ENCODE results near the gene NACC2.

The NACC2 gene

DNA sequence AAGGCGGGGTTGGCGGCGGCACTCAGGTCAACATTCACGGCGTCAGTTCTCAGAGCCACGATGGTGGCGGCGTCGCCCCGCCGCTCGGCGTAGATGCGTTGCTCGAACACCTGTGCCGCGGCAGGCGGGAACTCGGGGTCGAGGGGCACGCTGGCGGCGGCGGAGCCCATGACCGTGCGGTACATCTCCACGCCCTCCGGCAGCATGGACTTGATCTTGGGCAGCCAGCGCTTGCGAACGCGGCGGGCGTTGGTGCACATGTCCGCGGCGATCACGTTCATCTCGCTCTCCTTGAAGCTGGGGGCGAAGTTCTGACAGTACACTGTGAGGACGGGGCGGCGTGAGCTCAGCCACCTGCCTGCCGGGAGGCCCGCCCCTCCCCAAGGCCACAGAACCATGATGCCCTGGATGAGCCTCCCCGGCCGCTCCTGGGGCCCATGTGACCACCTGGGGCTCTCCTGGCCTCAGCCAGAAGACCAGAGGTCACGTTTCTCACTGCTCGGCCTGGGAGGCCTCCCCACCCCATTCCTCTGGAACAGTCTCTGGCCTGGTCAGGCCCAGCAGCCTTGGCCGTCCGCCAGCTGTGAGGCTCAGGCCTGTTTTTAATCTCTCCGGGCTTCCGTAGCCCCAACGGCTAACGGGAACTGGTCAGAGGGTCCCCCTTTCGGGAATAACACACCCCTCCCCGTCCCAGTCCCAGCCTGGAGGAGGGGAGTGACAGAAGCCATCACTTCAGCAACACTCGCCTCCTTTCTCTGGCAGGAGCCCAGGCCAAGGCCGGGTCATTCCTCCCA, 83.2 kb downstream of the NACC2 start:
- no peak for DNase-seq (ENCODE audit: low read depth)

DNA sequence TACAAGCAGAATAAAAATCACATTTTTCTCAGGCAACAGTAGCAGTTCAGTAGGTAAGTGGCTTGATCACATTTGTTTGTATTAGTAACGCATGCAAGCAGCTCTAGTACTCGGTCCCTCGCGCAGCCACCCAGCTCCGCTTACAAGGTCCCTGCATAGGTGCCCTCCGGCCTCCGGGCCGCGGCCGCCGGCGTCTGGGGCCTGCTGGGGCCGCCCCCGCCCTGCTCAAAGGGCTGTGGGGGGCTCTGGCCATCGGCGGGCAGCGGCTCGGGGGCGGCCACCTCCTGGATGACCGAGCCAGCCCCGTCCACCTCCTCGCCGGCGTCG, 83.8 kb downstream of the NACC2 start:
- DNase-seq (ENCODE audit: low read depth) = no peak

GRCh38 chr9:136010615-136011361, 84.3 kb downstream of the NACC2 start:
- DNase-seq (ENCODE audit: low read depth) = no peak

DNA sequence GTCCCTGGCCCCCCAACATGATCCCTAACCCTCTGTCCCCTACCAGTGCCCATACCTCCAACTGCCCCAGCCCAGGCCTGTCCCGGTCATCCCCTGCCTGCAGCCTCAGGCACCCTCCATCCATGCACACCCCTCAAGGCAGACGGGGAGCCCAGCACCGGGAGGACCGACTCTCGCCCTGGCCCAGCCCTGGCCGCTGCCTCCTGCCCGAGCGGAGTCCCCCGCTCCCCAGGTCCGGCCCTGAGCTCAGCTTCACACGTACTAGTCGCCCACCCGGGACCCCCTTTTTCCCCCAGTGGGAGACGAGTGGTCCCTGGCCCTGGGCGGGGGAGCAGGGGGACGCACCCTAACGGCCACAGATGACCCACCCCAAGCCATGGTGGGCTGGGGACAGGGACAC, 84.9 kb downstream of the NACC2 start:
- no peak for DNase-seq (ENCODE audit: low read depth)

GRCh38 chr9:136009516-136009915, 85.6 kb downstream of the NACC2 start:
- no peak for DNase-seq (ENCODE audit: low read depth)

DNA sequence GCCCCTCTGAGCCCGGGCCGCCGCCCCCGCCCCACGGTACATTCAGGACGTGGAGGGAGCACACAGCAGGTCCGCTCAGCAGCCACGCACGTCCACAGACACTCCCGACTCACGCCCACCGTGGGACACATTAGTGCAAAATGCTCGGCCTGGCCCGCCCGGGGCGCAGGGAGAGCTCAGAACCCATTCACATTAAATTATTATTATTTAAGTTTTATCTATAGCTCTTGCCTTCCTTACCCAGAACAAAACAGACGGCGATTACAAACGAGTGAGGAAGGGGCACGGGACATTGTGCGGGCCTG, 86.4 kb downstream of the NACC2 start:
- DNase-seq (ENCODE audit: low read depth) = no peak

DNA sequence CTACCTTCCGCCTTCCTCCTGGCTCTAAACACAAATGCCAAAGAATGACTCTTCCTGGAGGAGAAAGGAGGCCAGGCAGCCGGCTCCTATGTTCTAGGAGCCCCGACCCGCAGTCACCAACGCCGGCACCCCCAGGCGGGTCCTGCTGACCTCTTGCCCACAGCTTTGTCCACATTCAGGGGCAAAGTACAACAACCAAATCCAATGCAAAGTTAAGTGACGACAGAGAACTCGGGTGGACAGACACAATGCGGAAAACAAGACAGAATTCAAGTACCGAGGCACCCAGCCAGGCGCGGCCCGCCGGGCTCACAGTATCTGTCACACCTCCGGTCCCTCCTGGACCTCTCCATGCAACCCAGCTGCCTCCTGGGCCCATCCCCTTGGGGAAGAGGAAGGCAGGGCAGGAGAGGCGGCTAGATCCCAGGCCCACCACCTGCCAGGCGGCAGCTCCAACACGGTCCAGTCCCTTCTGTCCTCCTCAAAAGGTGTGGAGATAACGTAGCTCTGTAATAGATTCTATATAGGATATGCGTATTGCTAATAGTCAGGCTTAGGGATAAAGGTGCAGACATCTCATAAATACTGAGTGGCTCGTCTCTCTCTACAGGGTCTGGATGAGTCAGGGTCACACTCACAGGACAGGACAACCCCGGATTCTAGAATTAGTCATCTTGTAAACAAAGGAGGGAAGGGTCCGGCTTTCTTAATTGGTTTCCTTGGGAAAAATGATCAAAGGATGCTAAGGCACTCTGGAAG, 87.0 kb downstream of the NACC2 start:
- DNase-seq (ENCODE audit: low read depth) = no peak

DNA sequence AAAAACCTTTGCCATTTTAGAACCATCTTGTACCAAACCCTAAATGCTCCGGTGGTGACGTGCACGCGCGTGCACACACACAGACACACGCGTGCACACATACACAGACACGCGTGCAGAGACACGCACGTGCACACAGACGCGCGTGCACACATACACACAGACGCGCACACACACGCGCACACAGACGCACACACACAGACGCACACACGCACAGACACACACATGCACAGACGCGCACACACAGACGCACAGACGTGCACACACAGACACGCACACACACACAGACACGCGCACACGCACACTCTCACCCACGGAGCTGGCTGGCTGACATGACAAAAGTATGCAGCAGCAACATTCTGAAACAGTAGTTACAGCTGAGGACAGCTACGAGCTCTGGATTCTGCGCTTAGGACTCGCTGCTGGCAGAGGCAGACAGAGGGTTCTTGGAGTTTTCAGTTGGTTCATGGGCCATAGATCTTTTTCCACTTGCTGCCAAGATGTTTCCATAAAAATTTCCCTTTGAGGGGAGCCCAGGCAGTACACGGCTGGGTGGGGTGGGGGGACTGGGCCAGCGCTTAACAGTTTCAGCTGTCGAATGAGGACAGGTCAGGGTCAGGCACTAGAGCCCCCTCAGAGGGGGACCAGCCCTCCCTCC, 87.7 kb downstream of the NACC2 start:
- DNase-seq (ENCODE audit: low read depth) = no peak

DNA sequence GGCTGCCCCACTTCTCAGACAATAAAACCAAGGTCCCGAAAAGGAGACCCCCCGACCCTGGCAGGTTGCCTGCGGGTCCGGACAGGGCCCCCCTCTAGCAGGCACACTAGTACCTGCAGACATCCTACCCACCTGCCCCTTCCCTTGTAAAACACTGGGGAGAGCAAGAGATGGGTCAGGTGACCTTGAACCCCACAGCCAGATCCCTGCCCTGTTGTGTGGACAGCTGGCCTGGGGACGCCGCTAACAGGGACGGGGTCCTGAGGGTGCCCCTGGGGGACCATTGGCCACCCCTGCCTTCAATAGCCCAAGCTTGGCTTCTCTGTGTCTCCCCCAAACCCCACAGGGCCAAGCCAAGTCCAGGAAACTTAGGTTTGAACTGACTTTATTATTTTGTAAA, 88.9 kb downstream of the NACC2 start:
- no peak for DNase-seq (ENCODE audit: low read depth)

DNA sequence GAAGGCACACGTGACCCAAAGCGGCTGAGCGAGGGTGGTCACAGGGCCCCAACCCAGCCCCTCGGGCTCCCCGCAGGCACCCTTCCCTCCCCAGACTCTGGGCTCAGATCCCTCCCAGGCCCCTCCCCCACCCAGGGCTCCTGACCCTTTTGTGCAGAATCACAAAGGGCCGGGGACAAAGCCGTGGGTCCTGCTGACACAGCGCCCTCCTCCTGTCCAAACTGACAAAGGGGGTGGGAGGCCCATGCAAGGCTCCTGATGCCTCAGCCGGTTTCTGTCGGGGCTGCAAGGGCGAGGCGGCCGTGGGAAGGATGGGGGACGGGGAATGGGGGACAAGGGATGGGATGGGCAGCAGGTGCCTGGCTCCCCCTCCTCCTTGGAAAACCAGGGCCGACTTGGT, 90.4 kb downstream of the NACC2 start:
- DNase-seq (ENCODE audit: low read depth) = no peak

- no peak for DNase-seq (ENCODE audit: low read depth)
These were observed 90.9 kb downstream of the NACC2 start for GRCh38 chr9:136004219-136004618.

GRCh38 chr9:136003411-136004218, 91.5 kb downstream of the NACC2 start:
- DNase-seq (ENCODE audit: low read depth) = no peak

- no peak for DNase-seq (ENCODE audit: low read depth)
These were observed 92.2 kb downstream of the NACC2 start for GRCh38 chr9:136002881-136003280.

DNA sequence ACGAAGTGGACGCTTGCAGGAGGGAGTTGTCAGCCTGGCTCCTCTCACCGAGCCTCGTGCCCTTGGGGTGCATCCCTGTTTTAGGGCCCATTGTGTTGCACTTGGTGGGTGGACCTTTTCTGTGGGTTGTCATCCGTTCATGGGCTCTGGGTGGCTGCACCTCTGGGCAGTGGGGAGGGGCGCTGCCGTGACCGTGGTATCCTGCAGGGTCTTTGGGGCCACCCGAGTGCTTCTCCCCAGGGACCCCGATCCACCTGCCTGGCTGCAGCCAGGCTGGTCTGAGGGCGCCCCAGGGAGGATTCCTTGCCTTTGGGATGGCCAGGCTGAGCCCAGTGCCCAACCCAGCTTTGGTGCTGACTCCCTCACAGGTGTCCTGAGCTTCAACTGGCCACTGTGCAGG, 92.9 kb downstream of the NACC2 start:
- no peak for DNase-seq (ENCODE audit: low read depth)

GRCh38 chr9:136001231-136001630, 93.9 kb downstream of the NACC2 start:
- DNase-seq (ENCODE audit: low read depth) = no peak

GRCh38 chr9:135998410-135999071, 96.5 kb downstream of the NACC2 start:
- DNase-seq (ENCODE audit: low read depth) = no peak

- DNase-seq (ENCODE audit: low read depth) = no peak
These were observed 97.1 kb downstream of the NACC2 start for GRCh38 chr9:135998016-135998380.

GRCh38 chr9:135997090-135998015, 97.7 kb downstream of the NACC2 start:
- DNase-seq (ENCODE audit: low read depth) = no peak

DNA sequence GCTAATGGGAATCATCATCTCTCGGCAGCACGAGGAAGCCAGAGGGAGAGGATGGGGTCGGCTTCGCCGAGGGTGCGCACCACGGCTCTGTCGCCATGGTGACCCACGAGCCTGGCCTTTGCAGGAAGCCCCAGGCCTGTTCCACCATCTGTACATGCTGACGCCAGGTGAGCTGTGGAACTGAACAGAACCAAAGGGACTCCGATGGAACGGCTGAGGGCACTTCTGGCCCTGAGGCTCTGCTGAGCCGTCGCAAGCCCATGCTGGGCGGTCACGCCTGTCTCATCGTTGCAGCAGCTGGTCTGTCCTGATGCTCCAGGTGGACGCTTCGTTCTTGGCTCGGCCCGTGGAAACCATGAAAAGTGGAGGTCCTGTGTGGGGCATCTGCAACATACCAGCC, 99.3 kb downstream of the NACC2 start:
- no peak for DNase-seq (ENCODE audit: low read depth)

GRCh38 chr9:135994501-135995192, 100.4 kb downstream of the NACC2 start:
- DNase-seq (ENCODE audit: low read depth) = no peak
